HG02943 (cell line): ENCODE measurements around the gene CTNNA3.

ENCODE experiments used
- ATAC-seq: cut with Tn5 transposase; IDR thresholded peaks from one replicate; pipeline ENCODE4 v1.9.1; 2021; ENCODE audit warnings: mild to moderate bottlenecking, low read depth, moderate library complexity; ENCODE audit not compliant: unreplicated experiment

The CTNNA3 gene

GRCh38 chr10:65940816-65941662 lies 1755.0 kb downstream of the CTNNA3 start:
- no peak for ATAC-seq

DNA sequence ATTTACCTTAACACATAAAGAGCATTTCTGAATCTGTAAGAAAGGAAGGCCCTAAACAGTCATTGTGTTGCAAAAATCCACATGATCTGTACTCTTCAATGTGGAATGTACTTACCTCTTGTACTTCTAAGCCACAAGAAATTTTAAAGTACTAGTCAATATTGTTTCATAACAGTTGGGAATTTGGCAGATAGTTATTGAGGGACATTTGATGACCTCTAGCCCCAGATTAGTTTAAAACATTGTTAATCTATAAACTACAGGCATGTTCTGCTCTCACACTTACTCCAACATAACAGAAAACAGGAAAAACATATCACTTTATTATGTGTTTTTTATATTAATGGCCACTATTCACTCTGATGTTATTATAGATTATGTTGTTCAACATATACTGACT lies 1755.9 kb downstream of the CTNNA3 start:
- ATAC-seq = no peak

- ATAC-seq = no peak
Measured at GRCh38 chr10:65931291-65932070, 1764.5 kb downstream of the CTNNA3 start.

- no peak for ATAC-seq
Measured at GRCh38 chr10:65911151-65911835, 1784.7 kb downstream of the CTNNA3 start.

DNA sequence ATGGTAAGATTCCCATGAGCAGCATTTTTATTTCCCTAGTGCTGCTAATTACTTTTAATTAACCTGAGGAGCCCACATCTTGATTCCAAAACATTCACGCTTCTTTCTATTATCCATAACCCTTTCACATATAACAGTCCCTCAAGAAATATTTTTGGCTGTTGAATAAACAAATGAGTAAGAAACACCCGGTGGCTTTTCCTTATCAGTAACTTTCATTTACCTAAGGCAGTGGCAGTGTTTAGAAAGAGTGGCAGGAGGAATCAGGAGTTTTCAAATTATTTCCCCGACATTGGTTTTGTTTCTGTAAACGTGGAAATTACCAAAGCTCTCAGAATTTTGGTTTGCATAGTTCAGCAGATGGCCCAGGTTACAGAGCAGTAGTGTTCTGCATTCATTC lies 1785.8 kb downstream of the CTNNA3 start:
- ATAC-seq = no peak

DNA sequence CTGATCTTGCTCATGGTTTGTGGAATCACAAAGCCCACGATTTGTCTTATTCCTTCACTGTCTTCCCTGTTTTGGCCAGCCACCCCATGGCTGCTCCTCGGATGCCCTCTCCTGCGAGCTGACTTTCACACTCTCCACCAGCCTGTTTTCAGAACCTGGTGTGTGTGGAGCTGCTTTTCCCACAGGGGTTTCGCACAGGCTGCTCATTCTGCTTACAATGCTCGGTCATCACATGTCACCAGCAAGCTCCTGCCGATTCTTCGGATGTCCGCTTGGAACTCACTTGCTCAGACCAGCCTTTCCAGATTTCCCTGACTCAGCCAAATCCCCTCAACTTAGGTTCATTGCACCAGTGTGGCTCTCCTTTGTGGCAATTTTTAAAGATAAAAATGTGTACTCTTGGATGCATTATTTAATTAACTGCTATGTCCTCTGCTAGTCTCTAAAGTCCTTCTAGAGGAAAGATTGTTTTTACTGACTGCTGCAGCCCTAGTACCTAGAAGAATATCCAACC lies 1788.7 kb downstream of the CTNNA3 start:
- ATAC-seq = no peak

GRCh38 chr10:65903620-65904019 lies 1792.4 kb downstream of the CTNNA3 start:
- no peak for ATAC-seq

GRCh38 chr10:65900271-65900670 lies 1795.7 kb downstream of the CTNNA3 start:
- no peak for ATAC-seq

DNA sequence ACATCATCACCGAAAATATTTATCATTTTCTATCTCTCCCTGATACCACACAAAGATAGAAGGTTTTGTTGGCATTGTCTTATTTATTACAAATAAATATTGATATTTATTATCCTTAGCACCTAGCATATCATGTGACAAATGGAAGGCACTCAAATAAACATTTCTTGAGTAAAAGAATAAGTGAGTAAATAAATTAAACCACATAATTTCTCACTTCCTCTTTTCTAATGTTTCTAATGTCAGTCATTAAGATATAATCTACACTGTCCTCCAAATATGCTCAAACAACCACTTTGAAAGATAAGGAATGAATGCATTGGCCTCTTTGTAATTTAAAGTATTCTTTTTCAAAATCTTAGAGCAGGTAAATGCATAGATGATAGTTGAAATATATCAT lies 1797.9 kb downstream of the CTNNA3 start:
- ATAC-seq = no peak

- no peak for ATAC-seq
Measured at GRCh38 chr10:65894961-65895360, 1801.0 kb downstream of the CTNNA3 start.

DNA sequence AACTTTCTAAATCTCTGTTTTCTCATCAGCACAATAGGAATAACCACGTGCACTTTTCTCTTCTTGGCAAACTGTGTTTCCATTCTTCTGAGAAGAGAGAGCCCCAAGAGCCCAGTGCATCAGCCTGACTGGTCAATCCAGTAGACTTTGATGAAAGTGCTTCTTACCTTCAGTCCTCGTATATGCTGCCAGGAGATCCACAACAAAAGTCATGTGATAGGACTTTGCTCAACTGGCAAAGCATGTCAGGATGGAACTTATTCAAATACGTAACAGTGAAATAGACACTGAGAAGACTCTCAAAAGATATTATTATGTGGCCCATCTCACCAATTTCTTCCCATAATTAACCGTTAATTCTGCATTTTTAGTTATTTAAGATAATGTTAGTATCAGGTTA lies 1801.6 kb downstream of the CTNNA3 start:
- ATAC-seq = no peak

- no peak for ATAC-seq
Measured at GRCh38 chr10:65893676-65894075, 1802.3 kb downstream of the CTNNA3 start.

DNA sequence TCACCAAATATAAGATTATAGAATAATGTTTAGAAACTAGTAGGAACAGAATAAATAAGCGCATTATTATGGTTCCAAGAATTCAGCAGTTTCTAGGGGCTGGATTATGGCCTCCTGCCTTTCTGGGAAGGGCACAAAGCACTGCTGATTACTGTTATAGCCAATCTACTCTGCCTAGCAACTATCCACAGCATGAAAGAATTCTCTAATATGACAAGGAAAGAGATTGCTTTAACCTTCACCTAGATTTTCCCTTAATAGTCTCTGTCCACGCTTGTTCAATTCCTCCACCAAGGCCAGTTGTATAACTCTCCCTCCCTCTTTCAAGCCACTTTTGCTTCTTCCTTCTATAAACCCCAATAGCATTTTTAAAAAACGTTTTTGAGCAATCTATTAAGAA lies 1803.7 kb downstream of the CTNNA3 start:
- no peak for ATAC-seq

GRCh38 chr10:65891073-65891981 lies 1804.7 kb downstream of the CTNNA3 start:
- ATAC-seq = no peak

GRCh38 chr10:65864529-65864928 lies 1831.5 kb downstream of the CTNNA3 start:
- no peak for ATAC-seq

- no peak for ATAC-seq
Measured at GRCh38 chr10:65864036-65864435, 1832.0 kb downstream of the CTNNA3 start.
